Mucosa of rectum (tissue), 2 donors: ENCODE data around the gene TACC3.

Experiments
- H3K27ac ChIP-seq, 2 donors: one replicate each; pipeline ENCODE4 v1.7.0; 2013; ENCODE audit warnings: inconsistent platforms in 2 of 2, low read depth in 2 of 2, low read length in 2 of 2
- H3K27me3 ChIP-seq, 2 donors: one replicate each; pipeline ENCODE4 v1.7.0; 2013; ENCODE audit warnings: low read length in 2 of 2; ENCODE audit not compliant: control insufficient read depth in 2 of 2, insufficient read depth in 2 of 2
- H3K36me3 ChIP-seq, 2 donors: one replicate each; pipeline ENCODE4 v1.7.0; 2013; ENCODE audit warnings: low read length in 2 of 2; ENCODE audit not compliant: control insufficient read depth in 2 of 2, insufficient read depth in 2 of 2
- H3K4me1 ChIP-seq, 2 donors: one replicate each; pipeline ENCODE4 v1.7.0; 2013; ENCODE audit warnings: low read length in 2 of 2, mild to moderate bottlenecking in 1 of 2; ENCODE audit not compliant: control insufficient read depth in 2 of 2, insufficient read depth in 2 of 2
- H3K4me3 ChIP-seq, 2 donors: one replicate each; pipeline ENCODE4 v1.7.0; 2013; ENCODE audit warnings: low read length in 2 of 2
- H3K9ac ChIP-seq, 2 donors: one replicate each; pipeline ENCODE4 v1.7.0; 2013; ENCODE audit warnings: low read length in 2 of 2, low read depth in 1 of 2, mild to moderate bottlenecking in 1 of 2
- H3K9me3 ChIP-seq, 2 donors: one replicate each; pipeline ENCODE4 v1.7.0; 2013; ENCODE audit warnings: low read length in 2 of 2; ENCODE audit not compliant: control insufficient read depth in 2 of 2
- donor health status: healthy.
- donor health status: Normal muscosa, but diverticular disease.

TACC3 gene

GRCh38 chr4:1703867-1704266 lies 17.5 kb upstream of the TACC3 start:
- peaks cover 33 to 49% of the 10 kb centered on the region in 2 donors for H3K36me3 ChIP-seq
- H3K9ac ChIP-seq, result no peak overlapping the region
- no peak overlapping the region for H3K4me3 ChIP-seq
- no peak overlapping the region for H3K27ac ChIP-seq
- no peaks in the 10 kb centered on the region for H3K27me3 ChIP-seq
- no peaks in the 10 kb centered on the region for H3K9me3 ChIP-seq
- H3K4me1 ChIP-seq, result no peaks in the 10 kb centered on the region

DNA sequence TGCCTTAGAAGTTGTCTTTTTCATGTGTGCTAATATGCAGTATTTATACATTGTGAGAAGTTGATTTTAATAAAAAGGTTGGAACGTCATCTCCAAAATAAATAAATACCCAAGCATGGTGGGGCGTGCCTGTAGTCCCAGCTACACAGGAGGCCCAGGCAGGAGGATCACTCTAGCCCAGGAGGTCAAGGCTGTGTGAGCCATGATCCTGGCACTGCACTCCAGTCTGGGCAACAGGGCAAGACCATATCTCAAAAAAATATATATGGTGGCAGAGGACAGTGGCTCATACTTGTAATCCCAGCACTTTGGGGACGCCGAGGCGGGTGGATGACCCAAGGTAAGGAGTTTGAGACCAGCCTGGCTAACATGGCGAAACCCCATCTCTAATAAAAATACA lies 15.6 kb upstream of the TACC3 start:
- H3K27ac ChIP-seq, result no peak overlapping the region
- H3K27me3 ChIP-seq, result no peaks in the 10 kb centered on the region
- no peaks in the 10 kb centered on the region for H3K9me3 ChIP-seq
- no peak overlapping the region for H3K9ac ChIP-seq
- no peak overlapping the region for H3K4me3 ChIP-seq
- peaks cover 0 to under 1% of the 10 kb centered on the region in 2 donors for H3K4me1 ChIP-seq
- H3K36me3 ChIP-seq, result peaks cover 25 to 40% of the 10 kb centered on the region in 2 donors

DNA sequence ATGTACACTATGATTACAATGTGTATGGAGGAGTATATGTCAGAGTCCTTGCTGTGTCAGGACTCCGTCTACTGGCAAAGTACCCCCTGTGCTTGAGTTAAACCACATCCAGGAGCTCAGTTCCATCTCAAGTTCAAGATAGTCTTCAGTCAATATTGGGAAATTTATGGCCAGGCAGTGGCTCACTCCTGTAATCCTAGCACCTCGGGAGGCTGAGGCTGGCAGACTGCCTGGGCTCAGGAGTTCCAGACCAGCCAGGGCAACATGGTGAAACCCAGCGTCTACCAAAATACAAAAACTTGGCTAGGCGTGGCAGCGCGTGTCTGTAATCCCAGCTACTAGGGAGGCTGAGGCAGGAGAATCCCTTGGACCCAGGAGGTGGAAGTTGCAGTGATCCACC lies 15.0 kb upstream of the TACC3 start:
- no peak overlapping the region for H3K4me3 ChIP-seq
- H3K9ac ChIP-seq, result no peak overlapping the region
- H3K9me3 ChIP-seq, result no peaks in the 10 kb centered on the region
- H3K27ac ChIP-seq, result no peak overlapping the region
- peaks cover 5 to 6% of the 10 kb centered on the region in 2 donors for H3K4me1 ChIP-seq
- H3K27me3 ChIP-seq, result no peaks in the 10 kb centered on the region
- peaks cover 25 to 36% of the 10 kb centered on the region in 2 donors for H3K36me3 ChIP-seq

DNA sequence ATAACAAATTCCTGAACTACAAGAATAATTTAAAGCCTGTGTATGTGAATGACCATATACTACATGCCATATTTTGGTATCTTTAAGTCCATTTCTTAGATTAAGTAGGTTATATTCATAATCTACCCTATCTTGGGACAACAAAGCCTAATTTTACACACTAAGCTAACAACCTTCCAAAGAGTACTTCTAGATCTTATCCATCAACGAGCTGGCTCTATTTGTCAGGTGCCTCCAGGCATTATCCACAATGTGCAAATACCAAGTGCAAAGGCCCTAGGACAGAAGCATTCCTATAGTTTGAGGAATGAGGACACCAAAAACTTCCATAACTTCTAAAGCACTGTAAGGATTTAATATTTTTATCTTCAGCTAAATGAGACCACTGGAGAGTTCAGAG lies 12.7 kb upstream of the TACC3 start:
- Histone ChIP-seq H3K9ac (no peak overlapping the region), H3K36me3 (peaks cover 14 to 19% of the 10 kb centered on the region in 2 donors), H3K4me1 (peaks cover 12 to 14% of the 10 kb centered on the region in 2 donors), H3K4me3 (no peak overlapping the region), H3K9me3 (no peaks in the 10 kb centered on the region), H3K27ac (no peak overlapping the region), H3K27me3 (no peaks in the 10 kb centered on the region)

- Histone ChIP-seq H3K27ac (peak overlapping the region; percentile 98 to 99), H3K4me3 (peak overlapping the region; percentile 67 to 96), H3K36me3 (peaks cover 4 to 6% of the 10 kb centered on the region in 2 donors), H3K9me3 (no peaks in the 10 kb centered on the region), H3K4me1 (peaks cover 23 to 31% of the 10 kb centered on the region in 2 donors), H3K27me3 (no peaks in the 10 kb centered on the region), H3K9ac (peak overlapping the region; percentile 92 to 94)
Measured at GRCh38 chr4:1711055-1711570, 10.2 kb upstream of the TACC3 start.

DNA sequence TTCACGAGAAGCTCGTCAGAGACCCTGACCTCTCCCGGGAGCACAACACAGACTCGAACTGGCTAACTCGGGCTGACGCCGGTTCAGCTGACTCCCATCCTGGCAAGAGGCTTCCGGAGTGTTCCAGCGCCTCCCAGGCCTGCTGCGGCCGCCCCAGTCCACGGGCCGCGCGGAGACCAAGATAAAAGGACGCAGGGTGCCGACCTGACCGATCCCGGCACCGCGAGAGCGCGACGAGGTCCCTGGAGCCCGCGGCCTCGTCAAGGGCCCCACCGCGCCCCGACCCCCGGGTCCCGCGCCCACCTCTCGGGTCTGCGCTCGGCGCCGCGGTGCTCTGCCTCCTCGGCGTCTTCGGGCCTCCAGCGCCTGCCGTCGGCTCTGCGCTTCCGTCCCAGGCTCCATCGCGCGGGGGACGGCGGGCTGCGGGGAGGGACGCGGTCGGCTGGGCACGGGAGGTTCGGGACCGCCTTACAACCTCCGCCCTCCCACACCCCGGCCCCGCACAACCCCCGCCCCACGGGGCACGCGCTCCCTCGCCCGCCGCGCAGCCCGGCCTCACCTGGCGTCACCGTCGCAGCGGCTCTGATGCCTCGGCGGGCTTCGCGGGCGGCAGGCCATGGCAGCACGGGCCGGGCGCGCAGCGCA lies 9.6 kb upstream of the TACC3 start:
- H3K36me3 ChIP-seq, result peaks cover 0 to 6% of the 10 kb centered on the region in 2 donors
- peak overlapping the region; percentile 92 to 94 for H3K9ac ChIP-seq
- H3K27me3 ChIP-seq, result no peaks in the 10 kb centered on the region
- no peaks in the 10 kb centered on the region for H3K9me3 ChIP-seq
- peaks cover 23 to 31% of the 10 kb centered on the region in 2 donors for H3K4me1 ChIP-seq
- H3K27ac ChIP-seq, result peak overlapping the region; percentile 98 to 99
- H3K4me3 ChIP-seq, result peak overlapping the region; percentile 67 to 96

- Histone ChIP-seq H3K9ac (peak within 1 kb of the TSS; percentile 92 to 94), H3K9me3 (no peaks in the 10 kb centered on the region), H3K27ac (peak within 1 kb of the TSS; percentile 98 to 99), H3K4me1 (peaks cover 23 to 31% of the 10 kb centered on the region in 2 donors), H3K36me3 (peaks cover 2 to 13% of the 10 kb centered on the region in 2 donors), H3K27me3 (no peaks in the 10 kb centered on the region), H3K4me3 (peak within 1 kb of the TSS; percentile 67 to 96)
Measured at GRCh38 chr4:1712216-1713002, 8.9 kb upstream of the TACC3 start, which contains the start of gene SLBP. Gene SLBP (minus strand): TSS chr4:1712319. CDS start chr4:1712188, 131 bp downstream.

- H3K4me3 ChIP-seq, result peak overlapping the region; percentile 67 to 96
- H3K27me3 ChIP-seq, result no peaks in the 10 kb centered on the region
- peaks cover 10 to 21% of the 10 kb centered on the region in 2 donors for H3K36me3 ChIP-seq
- no peaks in the 10 kb centered on the region for H3K9me3 ChIP-seq
- peak overlapping the region; percentile 98 to 99 for H3K27ac ChIP-seq
- peak overlapping the region; percentile 90 to 92 for H3K9ac ChIP-seq
- H3K4me1 ChIP-seq, result peaks cover 23 to 31% of the 10 kb centered on the region in 2 donors
Measured at GRCh38 chr4:1713003-1713851, 8.1 kb upstream of the TACC3 start.

- peak overlapping the region in 1 of 2 donors; percentile 67 for H3K27ac ChIP-seq
- H3K4me1 ChIP-seq, result peaks cover 25 to 39% of the 10 kb centered on the region in 2 donors
- no peaks in the 10 kb centered on the region for H3K9me3 ChIP-seq
- H3K27me3 ChIP-seq, result no peaks in the 10 kb centered on the region
- no peak overlapping the region for H3K4me3 ChIP-seq
- no peak overlapping the region for H3K9ac ChIP-seq
- peaks cover 12 to 24% of the 10 kb centered on the region in 2 donors for H3K36me3 ChIP-seq
Measured at GRCh38 chr4:1714303-1715001, 6.9 kb upstream of the TACC3 start.
